Lower leg skin (tissue), 4 donors: Measurements from ENCODE around the gene TMPRSS11A. TPM values are rescaled to one million over a fixed set of nuclear protein-coding genes. Genes with fewer than 3 reads are reported as not detected.

ENCODE experiments used
- DNase-seq, 2 donors: peaks; one replicate each; pipeline ENCODE4 v3.0.0-alpha.2; 2019; ENCODE audit warnings: low spot score in 2 of 2
- H3K4me3 ChIP-seq: fragments of 200-600 bp; sonication (generic); 2 replicates; pipeline ENCODE4 v1.5.1; 2017; ENCODE audit warnings: mild to moderate bottlenecking, low read depth; ENCODE audit not compliant: poor library complexity, severe bottlenecking
- POLR2A ChIP-seq, 2 donors: fragments of 450-650 bp; IDR thresholded peaks; one replicate each; pipeline ENCODE4 v1.6.1; 2016 to 2017; ENCODE audit warnings: antibody characterized with exemption in 2 of 2, mild to moderate bottlenecking in 1 of 2, moderate library complexity in 1 of 2
- WGBS, 2 donors: methylation state at CpG; one replicate each; pipeline ENCODE4 v1.1.5; 2018; 5-methylcytosine and 5-hydroxymethylcytosine counted together
- intact Hi-C: fragments of 100-400 bp; cut with DNase I; formaldehyde crosslinking; loops from one replicate; pipeline ENCODE4 v1.15.0; 2023; ENCODE audit warnings: low total_unique reads
- total RNA-seq, 4 donors: library from RNA; depleted of rRNA; stranded (reverse); fragments of >200 nt; gene quantifications; one replicate each; pipeline ENCODE4 v1.1.0, GENCODE V29; 2016
- TF ChIP-seq, protein P1 (sequence below), 3 donors: fragments of 450-650 bp; IDR thresholded peaks; one replicate each; pipeline ENCODE4 v1.5.1; 2016; ENCODE audit warnings: antibody characterized with exemption in 3 of 3, mild to moderate bottlenecking in 3 of 3, moderate library complexity in 2 of 3

The TMPRSS11A gene
- total RNA-seq, 4 donors from 2014 or later, result not detected

DNA sequence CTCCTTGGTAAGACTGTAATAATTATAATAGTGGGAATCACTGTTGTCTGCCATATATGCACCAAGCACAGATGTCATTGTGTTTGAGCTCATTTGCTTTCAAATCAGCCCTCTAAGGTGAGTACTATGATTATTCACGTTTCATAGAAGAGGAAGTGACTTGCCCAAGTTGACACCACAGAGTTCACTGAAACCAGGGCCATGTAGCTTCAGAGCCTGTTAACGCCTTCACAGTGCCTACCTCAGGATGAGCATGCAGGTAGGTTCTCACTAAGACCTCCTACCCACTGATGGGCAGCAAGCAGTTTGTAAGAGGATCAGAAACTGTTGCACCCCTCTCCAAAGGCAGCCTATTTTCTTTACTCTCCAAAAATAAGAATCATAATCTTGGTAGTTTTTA, 27.4 kb downstream of the TMPRSS11A start:
- TF ChIP-seq, protein P1, sequence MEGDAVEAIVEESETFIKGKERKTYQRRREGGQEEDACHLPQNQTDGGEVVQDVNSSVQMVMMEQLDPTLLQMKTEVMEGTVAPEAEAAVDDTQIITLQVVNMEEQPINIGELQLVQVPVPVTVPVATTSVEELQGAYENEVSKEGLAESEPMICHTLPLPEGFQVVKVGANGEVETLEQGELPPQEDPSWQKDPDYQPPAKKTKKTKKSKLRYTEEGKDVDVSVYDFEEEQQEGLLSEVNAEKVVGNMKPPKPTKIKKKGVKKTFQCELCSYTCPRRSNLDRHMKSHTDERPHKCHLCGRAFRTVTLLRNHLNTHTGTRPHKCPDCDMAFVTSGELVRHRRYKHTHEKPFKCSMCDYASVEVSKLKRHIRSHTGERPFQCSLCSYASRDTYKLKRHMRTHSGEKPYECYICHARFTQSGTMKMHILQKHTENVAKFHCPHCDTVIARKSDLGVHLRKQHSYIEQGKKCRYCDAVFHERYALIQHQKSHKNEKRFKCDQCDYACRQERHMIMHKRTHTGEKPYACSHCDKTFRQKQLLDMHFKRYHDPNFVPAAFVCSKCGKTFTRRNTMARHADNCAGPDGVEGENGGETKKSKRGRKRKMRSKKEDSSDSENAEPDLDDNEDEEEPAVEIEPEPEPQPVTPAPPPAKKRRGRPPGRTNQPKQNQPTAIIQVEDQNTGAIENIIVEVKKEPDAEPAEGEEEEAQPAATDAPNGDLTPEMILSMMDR (IDR thresholded peaks at IDR 0.05), result no peak
- H3K4me3 ChIP-seq, result no peak overlapping the region
- DNase-seq, result no peak
- intact Hi-C loops, result no loop called here
- WGBS, 2 donors, result 44 to 77% methylated on average over 2 of the region's 2 CpGs

DNA sequence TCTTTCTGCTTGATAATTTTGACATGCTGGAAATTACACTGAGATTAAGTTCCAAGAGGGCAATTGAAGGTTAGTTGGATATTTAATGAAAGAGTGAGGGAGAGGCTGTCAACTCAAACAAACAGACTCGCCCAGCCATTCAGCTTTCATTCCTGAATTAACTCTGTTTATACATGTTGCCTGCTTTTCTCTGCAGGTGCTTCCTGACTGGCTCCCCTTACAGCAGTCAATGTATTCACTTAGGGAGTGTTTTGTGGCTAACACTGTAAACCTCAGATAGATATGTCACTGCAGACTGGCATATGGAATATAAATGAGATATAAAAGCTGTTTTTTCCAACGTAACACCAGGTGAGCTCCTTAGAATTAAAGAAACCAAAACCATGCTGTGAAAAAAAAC, 28.7 kb downstream of the TMPRSS11A start:
- no peak for TF ChIP-seq POLR2A (IDR thresholded peaks at IDR 0.05)
- TF ChIP-seq, protein P1 (IDR thresholded peaks at IDR 0.05), result no peak
- no peak for DNase-seq
- 10 to 15% methylated on average over 2 of the region's 2 CpGs for WGBS, 2 donors
- no peak overlapping the region for H3K4me3 ChIP-seq
- intact Hi-C loops, result no loop called here

DNA sequence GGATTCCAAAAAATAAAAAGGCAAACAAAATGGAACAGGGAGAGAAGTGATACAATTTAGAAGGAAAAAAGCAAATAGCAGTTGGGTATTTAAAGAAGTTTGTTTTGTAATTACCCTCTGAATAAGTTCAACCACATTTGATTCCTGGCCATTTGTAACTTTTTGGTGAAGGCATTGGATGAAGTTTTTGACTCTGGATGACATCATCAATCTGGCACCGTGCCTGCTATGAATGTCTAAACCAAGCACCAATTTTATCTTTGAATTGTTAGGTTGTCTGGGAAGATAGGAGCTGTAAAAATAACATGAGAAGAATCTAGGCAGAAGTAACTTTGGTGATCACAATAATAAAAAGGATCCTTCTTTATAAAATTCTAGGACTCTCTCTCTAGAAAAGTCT, 29.5 kb downstream of the TMPRSS11A start:
- H3K4me3 ChIP-seq, result no peak overlapping the region
- no peak for DNase-seq
- intact Hi-C loops, result no loop called here
- WGBS, 2 donors, result 37 to 52% methylated on average over 1 of the region's 1 CpG
- TF ChIP-seq, protein P1 (IDR thresholded peaks at IDR 0.05), result no peak
- TF ChIP-seq POLR2A (IDR thresholded peaks at IDR 0.05), result no peak

DNA sequence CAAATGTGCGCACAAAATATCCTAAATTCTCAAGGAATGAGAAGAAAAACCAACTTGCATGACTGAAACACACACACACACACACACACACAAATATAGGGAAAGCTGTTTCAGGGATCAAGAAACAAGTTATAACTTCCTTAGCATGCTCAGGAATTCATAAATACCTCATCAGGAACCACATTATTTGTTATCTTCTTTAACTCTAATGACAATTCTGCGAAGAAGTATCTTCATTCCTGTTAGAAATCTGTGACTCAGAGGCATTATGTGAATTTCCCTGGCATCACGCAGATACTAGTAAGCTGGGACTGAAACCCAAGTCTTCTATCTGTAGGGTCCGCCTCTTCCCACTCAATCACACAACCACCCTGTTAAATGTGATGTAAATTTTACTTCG, 30.3 kb downstream of the TMPRSS11A start:
- TF ChIP-seq, protein P1 (IDR thresholded peaks at IDR 0.05), result no peak
- TF ChIP-seq POLR2A (IDR thresholded peaks at IDR 0.05), result no peak
- intact Hi-C loops, result no loop called here
- WGBS, 2 donors, result 88 to 90% methylated on average over 5 of the region's 5 CpGs
- DNase-seq, result no peak
- H3K4me3 ChIP-seq, result no peak overlapping the region

DNA sequence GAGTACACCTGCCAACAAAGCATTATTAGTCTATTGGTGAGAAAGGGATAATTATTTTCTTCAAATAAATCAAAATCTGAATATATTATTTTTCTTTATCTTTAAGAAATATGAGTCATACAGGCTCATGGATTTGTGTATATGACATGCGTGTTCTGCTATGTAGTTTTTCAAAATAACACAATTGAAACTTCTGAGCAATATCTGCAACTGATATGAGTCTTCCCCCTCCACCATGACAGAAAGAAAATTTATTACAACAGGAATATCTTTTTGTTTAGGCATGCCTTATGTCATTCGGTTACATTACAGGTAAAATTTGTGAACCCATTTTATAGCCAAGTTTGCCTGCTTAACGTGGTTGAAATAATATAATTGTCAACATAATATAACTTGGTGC, 32.0 kb downstream of the TMPRSS11A start:
- WGBS, 2 donors, result 49 to 70% methylated on average over 3 of the region's 3 CpGs
- no peak overlapping the region for H3K4me3 ChIP-seq
- TF ChIP-seq, protein P1 (IDR thresholded peaks at IDR 0.05), result no peak
- no peak for TF ChIP-seq POLR2A (IDR thresholded peaks at IDR 0.05)
- intact Hi-C loops, result no loop called here
- no peak for DNase-seq

DNA sequence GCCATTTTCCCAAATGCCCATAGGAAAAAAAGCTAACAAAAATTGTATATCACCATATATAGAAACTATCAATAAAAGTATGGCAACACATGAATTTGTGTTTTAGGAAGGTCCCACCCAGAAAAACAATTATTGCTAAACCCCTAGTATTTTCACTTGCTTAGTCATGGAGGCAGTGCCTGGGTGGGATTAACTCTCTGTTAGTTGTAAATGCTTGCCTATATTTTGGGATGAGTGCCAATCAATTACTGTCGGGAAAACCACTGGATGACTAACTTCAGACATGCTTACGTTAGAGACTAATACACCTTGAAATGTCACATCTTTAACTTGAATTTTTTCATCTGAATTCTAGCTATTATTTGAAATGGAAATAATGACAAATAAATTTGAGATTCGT, 33.9 kb downstream of the TMPRSS11A start:
- H3K4me3 ChIP-seq, result no peak overlapping the region
- TF ChIP-seq, protein P1 (IDR thresholded peaks at IDR 0.05), result no peak
- no peak for TF ChIP-seq POLR2A (IDR thresholded peaks at IDR 0.05)
- no peak for DNase-seq
- 54% methylated on average over 3 of the region's 3 CpGs for WGBS, 2 donors
- intact Hi-C loops, result no loop called here
